Neural cell (in vitro differentiated cells): ENCODE data around the gene CCDC40. TPM values are rescaled to one million over a fixed set of nuclear protein-coding genes. Genes with fewer than 3 reads are reported as not detected.

Experiments used
- H2AFZ ChIP-seq: fragments of 200-600, 300-800 bp; sonication (generic), shearing (Covaris generic); 2 replicates; pipeline ENCODE4 v1.6.0; 2014; ENCODE audit warnings: low read depth, mild to moderate bottlenecking, antibody characterized with exemption, low read length, moderate library complexity
- H3F3A ChIP-seq: fragments of 200-600 bp; shearing (Covaris generic); 2 replicates; pipeline ENCODE4 v1.6.1; 2016; ENCODE audit warnings: mild to moderate bottlenecking, moderate library complexity, mixed read lengths, antibody characterized with exemption, low read length; ENCODE audit not compliant: insufficient read depth, poor library complexity, severe bottlenecking
- H3K27ac ChIP-seq: fragments of 200-600, 300-800 bp; sonication (generic), shearing (Covaris generic); 2 replicates; pipeline ENCODE4 v1.5.1; 2014; ENCODE audit warnings: mild to moderate bottlenecking, low read length, moderate library complexity
- H3K27me3 ChIP-seq: fragments of 300-800, 200-600 bp; sonication (generic), shearing (Covaris generic); 2 replicates; pipeline ENCODE4 v1.6.0; 2014; ENCODE audit warnings: mild to moderate bottlenecking, low read depth, low read length, moderate library complexity; ENCODE audit not compliant: insufficient read depth
- H3K36me3 ChIP-seq: fragments of 300-800, 200-600 bp; sonication (generic), shearing (Covaris generic); 2 replicates; pipeline ENCODE4 v1.5.1; 2014; ENCODE audit warnings: mild to moderate bottlenecking, antibody characterized with exemption, low read length, moderate library complexity; ENCODE audit not compliant: insufficient read depth
- H3K4me2 ChIP-seq: fragments of 300-800, 200-600 bp; sonication (generic), shearing (Covaris generic); 2 replicates; pipeline ENCODE4 v1.6.0; 2014; ENCODE audit warnings: mild to moderate bottlenecking, low read length
- H3K4me3 ChIP-seq: fragments of 300-800, 200-600 bp; sonication (generic), shearing (Covaris generic); 2 replicates; pipeline ENCODE4 v1.5.1; 2014; ENCODE audit warnings: mild to moderate bottlenecking, low read length, moderate library complexity
- H3K79me2 ChIP-seq: fragments of 200-600 bp; shearing (Covaris generic); replicated peaks from 2 replicates; pipeline ENCODE4 v1.6.0; 2014; ENCODE audit warnings: mild to moderate bottlenecking, low read length, moderate library complexity; ENCODE audit not compliant: insufficient read depth
- H3K9ac ChIP-seq: fragments of 300-800, 200-600 bp; sonication (generic), shearing (Covaris generic); 2 replicates; pipeline ENCODE4 v1.6.1; 2016; ENCODE audit warnings: mild to moderate bottlenecking, low read length, mixed read lengths
- H3K9me2 ChIP-seq: fragments of 200-600 bp; shearing (Covaris generic); 2 replicates; pipeline ENCODE4 v1.6.1; 2016; ENCODE audit warnings: mild to moderate bottlenecking, low read length, mixed read lengths; ENCODE audit not compliant: insufficient read depth
- H3K9me3 ChIP-seq: fragments of 200-600, 300-800 bp; sonication (generic), shearing (Covaris generic); 2 replicates; pipeline ENCODE4 v1.6.1; 2016; ENCODE audit warnings: mild to moderate bottlenecking, mixed run types, low read length, moderate library complexity, mixed read lengths
- H4K20me1 ChIP-seq: fragments of 200-600 bp; shearing (Covaris generic); 2 replicates; pipeline ENCODE4 v1.6.1; 2016; ENCODE audit warnings: mild to moderate bottlenecking, mixed run types; ENCODE audit not compliant: insufficient read depth
- EP300 ChIP-seq: fragments of 450-650 bp; conservative IDR thresholded peaks from 2 replicates; pipeline ENCODE4 v1.6.1; 2014; ENCODE audit warnings: antibody characterized with exemption, mild to moderate bottlenecking, moderate library complexity; ENCODE audit not compliant: poor library complexity, severe bottlenecking
- EZH2 ChIP-seq: fragments of 200-600, 300-800 bp; shearing (Covaris generic), sonication (generic); IDR thresholded peaks from 2 replicates; pipeline ENCODE4 v1.6.1; 2014; ENCODE audit warnings: antibody characterized with exemption, low read length, borderline replicate concordance, mild to moderate bottlenecking; ENCODE audit not compliant: insufficient read depth, poor library complexity, severe bottlenecking
- MXI1 ChIP-seq: fragments of 450-650 bp; conservative IDR thresholded peaks from 2 replicates; pipeline ENCODE4 v1.6.1; 2014; ENCODE audit warnings: antibody characterized with exemption, mild to moderate bottlenecking; ENCODE audit not compliant: poor library complexity, severe bottlenecking
- POLR2AphosphoS5 ChIP-seq: IDR thresholded peaks from 2 replicates; pipeline ENCODE4 v1.6.1; 2012
- RAD21 ChIP-seq: fragments of 450-650 bp; conservative IDR thresholded peaks from 2 replicates; pipeline ENCODE4 v1.6.1; 2014; ENCODE audit warnings: antibody characterized with exemption, mild to moderate bottlenecking, moderate library complexity
- SMC3 ChIP-seq: fragments of 450-650 bp; conservative IDR thresholded peaks from 2 replicates; pipeline ENCODE4 v1.6.1; 2014; ENCODE audit warnings: antibody characterized with exemption, mild to moderate bottlenecking, moderate library complexity; ENCODE audit not compliant: poor library complexity
- TAF1 ChIP-seq: IDR thresholded peaks from 2 replicates; pipeline ENCODE4 v1.6.1; 2012; ENCODE audit warnings: low read depth
- polyA plus RNA-seq: library from polyadenylated mRNA; depleted of rRNA; stranded (reverse); fragments of >200 nt; gene quantifications from 2 replicates; pipeline ENCODE4 v1.2.3, GENCODE V29; 2014
- TF ChIP-seq, protein P1 (sequence below): IDR thresholded peaks from 2 replicates; pipeline ENCODE4 v1.6.1; 2012; ENCODE audit warnings: borderline replicate concordance
- TF ChIP-seq, protein P2 (sequence below): fragments of 450-650 bp; IDR thresholded peaks from 2 replicates; pipeline ENCODE4 v1.5.1; 2014; ENCODE audit warnings: antibody characterized with exemption, mild to moderate bottlenecking, moderate library complexity; ENCODE audit not compliant: poor library complexity, severe bottlenecking

The CCDC40 gene
- polyA plus RNA-seq, 1 donor from 2014 or later, result 5.5 TPM

DNA sequence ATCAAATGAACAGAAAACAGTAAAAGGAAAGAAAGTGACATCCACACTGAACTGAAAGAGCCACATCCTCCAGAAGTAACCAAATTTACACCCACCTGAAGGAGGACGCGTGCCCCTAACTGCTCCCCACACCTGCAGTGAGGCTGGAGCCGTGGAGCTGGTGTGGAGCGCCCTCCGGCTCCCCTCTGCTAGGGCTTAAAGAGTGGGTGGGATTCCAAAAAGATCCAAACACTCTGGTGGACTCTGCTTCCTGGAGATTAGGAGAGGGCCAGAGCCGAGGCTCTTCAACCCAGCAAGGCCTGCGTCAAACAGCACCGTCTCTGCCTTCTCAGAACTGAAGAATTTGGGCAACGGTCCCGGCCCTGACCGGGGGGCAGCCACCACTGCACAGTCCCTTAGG, 15.2 kb downstream of the CCDC40 start:
- no peak overlapping the region for H2AFZ ChIP-seq
- H3K79me2 ChIP-seq, result no peaks in the 10 kb centered on the region
- no peaks in the 10 kb centered on the region for H3F3A ChIP-seq
- no peak overlapping the region for H3K4me3 ChIP-seq
- no peaks in the 10 kb centered on the region for H3K9me2 ChIP-seq
- H3K27me3 ChIP-seq, result no peaks in the 10 kb centered on the region
- TF ChIP-seq RAD21 (no peak), MXI1 (no peak), SMC3 (no peak), TAF1 (no peak), EZH2 (no peak), EP300 (no peak)
- TF ChIP-seq, protein P1, sequence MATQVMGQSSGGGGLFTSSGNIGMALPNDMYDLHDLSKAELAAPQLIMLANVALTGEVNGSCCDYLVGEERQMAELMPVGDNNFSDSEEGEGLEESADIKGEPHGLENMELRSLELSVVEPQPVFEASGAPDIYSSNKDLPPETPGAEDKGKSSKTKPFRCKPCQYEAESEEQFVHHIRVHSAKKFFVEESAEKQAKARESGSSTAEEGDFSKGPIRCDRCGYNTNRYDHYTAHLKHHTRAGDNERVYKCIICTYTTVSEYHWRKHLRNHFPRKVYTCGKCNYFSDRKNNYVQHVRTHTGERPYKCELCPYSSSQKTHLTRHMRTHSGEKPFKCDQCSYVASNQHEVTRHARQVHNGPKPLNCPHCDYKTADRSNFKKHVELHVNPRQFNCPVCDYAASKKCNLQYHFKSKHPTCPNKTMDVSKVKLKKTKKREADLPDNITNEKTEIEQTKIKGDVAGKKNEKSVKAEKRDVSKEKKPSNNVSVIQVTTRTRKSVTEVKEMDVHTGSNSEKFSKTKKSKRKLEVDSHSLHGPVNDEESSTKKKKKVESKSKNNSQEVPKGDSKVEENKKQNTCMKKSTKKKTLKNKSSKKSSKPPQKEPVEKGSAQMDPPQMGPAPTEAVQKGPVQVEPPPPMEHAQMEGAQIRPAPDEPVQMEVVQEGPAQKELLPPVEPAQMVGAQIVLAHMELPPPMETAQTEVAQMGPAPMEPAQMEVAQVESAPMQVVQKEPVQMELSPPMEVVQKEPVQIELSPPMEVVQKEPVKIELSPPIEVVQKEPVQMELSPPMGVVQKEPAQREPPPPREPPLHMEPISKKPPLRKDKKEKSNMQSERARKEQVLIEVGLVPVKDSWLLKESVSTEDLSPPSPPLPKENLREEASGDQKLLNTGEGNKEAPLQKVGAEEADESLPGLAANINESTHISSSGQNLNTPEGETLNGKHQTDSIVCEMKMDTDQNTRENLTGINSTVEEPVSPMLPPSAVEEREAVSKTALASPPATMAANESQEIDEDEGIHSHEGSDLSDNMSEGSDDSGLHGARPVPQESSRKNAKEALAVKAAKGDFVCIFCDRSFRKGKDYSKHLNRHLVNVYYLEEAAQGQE, result no peak
- TF ChIP-seq, protein P2, sequence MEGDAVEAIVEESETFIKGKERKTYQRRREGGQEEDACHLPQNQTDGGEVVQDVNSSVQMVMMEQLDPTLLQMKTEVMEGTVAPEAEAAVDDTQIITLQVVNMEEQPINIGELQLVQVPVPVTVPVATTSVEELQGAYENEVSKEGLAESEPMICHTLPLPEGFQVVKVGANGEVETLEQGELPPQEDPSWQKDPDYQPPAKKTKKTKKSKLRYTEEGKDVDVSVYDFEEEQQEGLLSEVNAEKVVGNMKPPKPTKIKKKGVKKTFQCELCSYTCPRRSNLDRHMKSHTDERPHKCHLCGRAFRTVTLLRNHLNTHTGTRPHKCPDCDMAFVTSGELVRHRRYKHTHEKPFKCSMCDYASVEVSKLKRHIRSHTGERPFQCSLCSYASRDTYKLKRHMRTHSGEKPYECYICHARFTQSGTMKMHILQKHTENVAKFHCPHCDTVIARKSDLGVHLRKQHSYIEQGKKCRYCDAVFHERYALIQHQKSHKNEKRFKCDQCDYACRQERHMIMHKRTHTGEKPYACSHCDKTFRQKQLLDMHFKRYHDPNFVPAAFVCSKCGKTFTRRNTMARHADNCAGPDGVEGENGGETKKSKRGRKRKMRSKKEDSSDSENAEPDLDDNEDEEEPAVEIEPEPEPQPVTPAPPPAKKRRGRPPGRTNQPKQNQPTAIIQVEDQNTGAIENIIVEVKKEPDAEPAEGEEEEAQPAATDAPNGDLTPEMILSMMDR, result no peak
- no peak overlapping the region for H3K27ac ChIP-seq
- no peaks in the 10 kb centered on the region for H4K20me1 ChIP-seq
- H3K4me2 ChIP-seq, result no peak overlapping the region
- no peaks in the 10 kb centered on the region for H3K36me3 ChIP-seq
- no peaks in the 10 kb centered on the region for H3K9me3 ChIP-seq
- no peak overlapping the region for H3K9ac ChIP-seq

GRCh38 chr17:80053102-80053501, 16.7 kb downstream of the CCDC40 start:
- Histone ChIP-seq H2AFZ (no peak overlapping the region), H3K9ac (no peak overlapping the region)

More at GRCh38 chr17:80053102-80053501, 16.7 kb downstream of the CCDC40 start:
- no peaks in the 10 kb centered on the region for H3K79me2 ChIP-seq
- no peak for TF ChIP-seq TAF1
- TF ChIP-seq MXI1, result no peak
- no peak for TF ChIP-seq EZH2
- TF ChIP-seq, protein P1, result no peak
- no peak for TF ChIP-seq SMC3
- no peak for TF ChIP-seq POLR2AphosphoS5
- TF ChIP-seq RAD21, result no peak
- TF ChIP-seq, protein P2, result no peak
- no peak for TF ChIP-seq EP300
- no peaks in the 10 kb centered on the region for H3K9me3 ChIP-seq
- no peaks in the 10 kb centered on the region for H4K20me1 ChIP-seq
- no peaks in the 10 kb centered on the region for H3K9me2 ChIP-seq
- no peak overlapping the region for H3K4me2 ChIP-seq
- H3K4me3 ChIP-seq, result no peak overlapping the region
- H3F3A ChIP-seq, result no peaks in the 10 kb centered on the region
- no peaks in the 10 kb centered on the region for H3K36me3 ChIP-seq
- H3K27ac ChIP-seq, result no peak overlapping the region
- no peaks in the 10 kb centered on the region for H3K27me3 ChIP-seq
